UCSD-AML1 (cell line): ENCODE data around the gene NADK2.
"Not testable (repeated sequence)": the region's sequence is repeated elsewhere in the genome, so short reads cannot be mapped to it uniquely, and the experiment has no call there.

Experiments
- DNase-seq: peaks from one replicate; lab custom pipeline; 2025; ENCODE audit not compliant: unreplicated experiment; lab: John Stamatoyannopoulos, UW

NADK2 gene

DNA sequence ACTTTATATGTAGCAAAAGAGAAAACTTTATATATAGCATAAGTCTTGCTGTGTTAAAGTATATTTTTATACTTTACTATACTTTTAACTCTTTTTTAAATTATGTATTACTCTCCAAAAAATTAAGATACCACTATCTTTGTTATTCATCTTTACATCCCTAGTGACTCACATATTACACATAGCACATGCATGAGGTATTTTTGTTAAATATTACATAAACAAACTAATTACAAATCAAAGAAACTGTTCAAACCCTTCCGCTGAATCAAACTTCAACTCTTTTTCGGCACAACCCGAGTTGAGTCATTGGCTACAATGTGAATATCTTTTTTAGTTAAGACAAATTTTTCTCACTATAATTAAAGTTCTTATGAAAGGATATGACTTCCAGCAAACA, 32.1 kb downstream of the NADK2 start:
- no peak for DNase-seq

DNA sequence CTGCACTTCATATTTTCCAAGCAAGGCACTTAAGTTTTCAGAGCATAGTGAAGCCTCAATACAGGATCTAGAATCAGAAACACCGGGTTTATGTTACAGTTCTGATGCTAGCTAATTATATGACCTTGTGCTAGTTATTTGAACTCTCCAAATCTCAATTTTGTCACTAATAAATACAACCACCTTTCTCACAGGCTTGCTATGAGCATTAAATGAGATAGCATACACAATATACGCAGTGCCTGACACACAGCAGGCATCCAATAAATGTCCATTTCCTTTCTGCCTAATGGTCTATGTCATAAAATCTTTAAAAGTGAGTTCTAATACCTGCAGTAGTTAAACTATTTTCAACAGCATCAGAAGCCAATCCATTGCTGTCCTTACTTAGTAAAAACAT, 32.9 kb downstream of the NADK2 start:
- DNase-seq: no peak

GRCh38 chr5:36206913-36207312, 34.8 kb downstream of the NADK2 start:
- no peak for DNase-seq

- no peak for DNase-seq
Observed at GRCh38 chr5:36205329-36205728, 36.4 kb downstream of the NADK2 start.

GRCh38 chr5:36202521-36202961, 39.2 kb downstream of the NADK2 start:
- DNase-seq: peak; percentile 11

GRCh38 chr5:36200513-36200912, 41.2 kb downstream of the NADK2 start:
- no peak for DNase-seq

- no peak for DNase-seq
Observed at GRCh38 chr5:36199620-36200019, 42.1 kb downstream of the NADK2 start.

DNA sequence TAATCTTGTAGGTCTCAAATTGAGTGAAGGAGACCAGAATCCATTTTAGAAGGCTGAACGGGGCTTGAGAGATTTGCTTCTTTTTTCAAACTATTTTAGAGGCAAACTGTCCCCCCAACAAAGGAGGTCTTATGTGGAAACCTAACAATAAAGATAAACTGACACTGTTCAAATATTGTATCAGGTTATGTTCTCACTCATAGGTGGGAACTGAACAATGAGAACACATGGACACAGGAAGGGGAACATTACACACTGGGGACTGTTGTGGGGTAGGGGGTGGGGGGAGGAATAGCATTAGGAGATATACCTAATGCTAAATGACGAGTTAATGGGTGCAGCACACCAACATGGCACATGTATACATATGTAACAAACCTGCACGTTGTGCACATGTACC, 42.9 kb downstream of the NADK2 start:
- DNase-seq: not testable (repeated sequence)

DNA sequence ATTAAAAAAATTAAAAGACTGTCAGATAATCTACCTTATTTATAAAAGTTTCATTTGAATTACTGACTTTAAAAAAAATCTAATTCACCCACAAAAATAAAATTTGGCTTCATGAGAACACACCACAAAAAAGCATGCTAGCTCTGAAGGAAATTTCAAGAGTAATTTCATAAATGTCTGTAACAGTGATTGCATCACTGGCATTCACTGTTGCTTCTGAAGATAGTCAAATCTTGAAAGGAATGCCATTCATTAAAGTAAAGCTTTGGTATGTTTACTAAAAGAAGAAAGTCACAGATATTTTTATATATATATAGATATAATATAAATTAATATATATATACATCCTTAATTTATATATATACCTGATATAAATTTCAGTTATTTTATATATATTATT, 43.4 kb downstream of the NADK2 start:
- no peak for DNase-seq

GRCh38 chr5:36193746-36194145, 48.0 kb downstream of the NADK2 start:
- DNase-seq: no peak

- DNase-seq: not testable (repeated sequence)
Observed at GRCh38 chr5:36184408-36184807, 57.3 kb downstream of the NADK2 start.

GRCh38 chr5:36181774-36182173, 60.0 kb downstream of the NADK2 start:
- no peak for DNase-seq

- DNase-seq: no peak
Observed at GRCh38 chr5:36180556-36181350, 61.0 kb downstream of the NADK2 start.

DNA sequence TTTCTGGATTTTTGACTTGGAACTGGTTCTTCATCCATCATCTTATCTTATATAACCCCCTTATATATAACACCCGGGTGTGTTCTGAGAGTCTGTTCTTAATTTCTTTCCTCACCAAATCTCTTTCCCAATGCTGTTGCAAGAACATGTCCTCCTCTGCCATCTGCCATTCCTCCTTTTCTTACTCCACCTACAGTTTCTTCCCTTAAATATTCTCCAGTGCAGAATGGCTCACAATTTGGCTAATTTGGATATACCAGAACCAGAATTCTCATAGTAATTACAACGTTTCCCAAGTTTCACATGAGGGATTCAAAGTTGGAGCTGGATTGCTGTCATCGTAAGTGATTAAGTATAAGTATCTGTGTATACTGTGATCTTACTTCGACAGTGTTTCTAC, 61.8 kb downstream of the NADK2 start:
- no peak for DNase-seq

GRCh38 chr5:36178524-36178890, 63.2 kb downstream of the NADK2 start:
- no peak for DNase-seq

DNA sequence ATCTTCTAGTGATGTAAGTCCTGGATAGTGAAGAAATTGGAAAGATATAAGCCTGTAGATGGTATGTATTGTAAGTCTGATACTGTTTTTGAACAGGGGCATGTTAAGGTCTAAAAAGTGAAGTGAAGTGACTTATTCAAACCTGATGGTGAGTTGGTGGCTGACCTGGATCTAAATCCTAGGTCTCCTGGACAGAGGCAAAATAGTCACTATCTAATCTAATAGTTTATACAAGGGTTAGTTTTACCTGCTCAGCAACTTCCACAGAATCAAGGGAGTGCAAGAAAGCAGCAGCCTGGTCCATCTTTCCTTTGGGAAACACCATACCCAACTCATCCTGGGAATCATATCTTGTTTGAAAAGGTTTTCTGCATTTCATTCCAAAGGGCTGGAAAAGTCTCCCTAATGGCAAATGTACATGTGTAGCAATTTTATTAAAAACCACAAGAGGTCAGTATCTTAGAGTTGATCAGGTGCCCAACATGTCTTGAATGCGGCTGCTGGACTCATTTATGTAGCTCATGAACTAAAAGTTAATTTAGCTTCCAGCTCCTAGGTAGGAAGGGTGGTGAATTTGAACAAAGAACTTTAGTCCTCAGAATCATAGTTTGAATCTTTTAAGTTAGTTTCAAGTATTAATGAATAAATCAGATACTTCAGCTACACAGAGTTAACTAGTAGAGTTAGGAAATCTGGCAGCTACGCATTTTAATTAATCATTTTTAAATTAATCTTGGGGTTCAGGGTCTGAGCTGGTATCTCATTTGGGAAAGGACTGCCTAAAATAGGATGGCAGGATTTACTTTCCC, 63.8 kb downstream of the NADK2 start:
- no peak for DNase-seq

GRCh38 chr5:36177154-36177553, 64.6 kb downstream of the NADK2 start:
- no peak for DNase-seq

DNA sequence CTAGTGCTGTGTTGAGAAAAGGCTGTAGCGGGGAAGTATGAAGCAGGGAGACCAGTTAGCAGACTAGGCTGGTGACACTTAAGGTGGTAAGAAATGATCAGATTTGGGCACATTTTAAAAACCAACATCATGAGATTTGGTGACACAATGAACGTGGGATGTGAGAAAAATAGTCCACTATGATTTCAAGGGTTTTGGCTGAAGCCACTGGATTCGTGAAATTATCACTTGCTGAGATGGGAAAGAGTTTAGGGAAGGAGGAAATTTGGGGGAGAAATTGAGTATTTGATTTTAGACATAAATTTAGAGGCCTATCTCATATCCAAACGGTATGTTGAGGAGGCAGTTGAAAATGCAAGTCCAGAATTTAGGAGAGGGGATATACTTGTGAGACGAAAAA, 66.7 kb downstream of the NADK2 start:
- no peak for DNase-seq

DNA sequence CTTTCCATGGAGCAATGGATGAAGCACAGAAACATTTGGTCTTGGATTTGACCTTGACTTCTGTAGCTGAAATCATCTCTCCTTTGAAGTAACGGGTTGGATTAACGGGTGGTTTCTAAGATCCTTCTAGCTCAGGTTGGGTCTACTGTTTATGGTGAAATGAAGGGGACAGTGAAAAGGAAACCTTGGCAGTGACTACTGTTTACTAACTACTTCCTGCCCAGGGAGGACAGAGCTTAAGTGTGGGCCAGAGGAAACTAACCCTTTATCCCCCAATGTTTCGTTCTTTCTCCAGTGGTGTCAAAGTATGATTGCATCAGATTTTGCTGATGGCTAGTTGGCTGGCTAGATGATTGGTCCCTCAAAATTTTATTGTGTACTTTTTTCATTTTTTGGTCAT, 67.6 kb downstream of the NADK2 start:
- DNase-seq: no peak

GRCh38 chr5:36173426-36173825, 68.3 kb downstream of the NADK2 start:
- DNase-seq: no peak

- DNase-seq: no peak
Observed at GRCh38 chr5:36172599-36172998, 69.1 kb downstream of the NADK2 start.

DNA sequence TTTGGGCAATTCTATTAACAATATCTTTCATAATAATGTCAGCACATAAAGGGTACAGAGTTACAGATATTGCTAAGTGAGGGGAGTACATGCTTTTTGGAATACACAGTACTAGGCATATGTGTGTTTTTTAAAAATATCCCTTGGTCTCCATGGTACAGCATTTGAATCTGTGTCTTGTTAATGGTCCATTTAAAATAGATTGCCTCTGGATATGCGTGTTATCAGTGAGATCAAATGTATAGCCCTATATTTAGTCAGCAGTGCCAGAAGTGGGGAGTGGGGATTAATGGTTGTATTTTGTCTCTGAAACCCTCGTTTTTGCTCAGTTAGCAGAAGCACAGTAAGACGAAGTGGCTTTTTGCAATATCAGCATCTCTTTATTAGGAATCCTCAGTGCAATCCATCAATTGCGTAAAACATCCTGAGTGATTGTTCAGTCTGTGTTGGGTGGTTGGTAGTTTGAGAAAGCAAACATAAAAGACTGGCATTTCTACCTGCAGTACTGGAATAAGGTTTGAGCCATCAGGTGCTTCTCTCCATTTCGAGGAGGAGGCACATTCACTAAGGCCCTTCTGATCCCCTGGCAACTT, 70.8 kb downstream of the NADK2 start:
- DNase-seq: no peak
